GM18867 (cell line): ENCODE data around the gene PCSK6.

Experiments
- ATAC-seq: cut with Tn5 transposase; IDR thresholded peaks from one replicate; pipeline ENCODE4 v1.9.1; 2021; ENCODE audit warnings: mild to moderate bottlenecking, moderate library complexity; ENCODE audit not compliant: unreplicated experiment

The PCSK6 gene

DNA sequence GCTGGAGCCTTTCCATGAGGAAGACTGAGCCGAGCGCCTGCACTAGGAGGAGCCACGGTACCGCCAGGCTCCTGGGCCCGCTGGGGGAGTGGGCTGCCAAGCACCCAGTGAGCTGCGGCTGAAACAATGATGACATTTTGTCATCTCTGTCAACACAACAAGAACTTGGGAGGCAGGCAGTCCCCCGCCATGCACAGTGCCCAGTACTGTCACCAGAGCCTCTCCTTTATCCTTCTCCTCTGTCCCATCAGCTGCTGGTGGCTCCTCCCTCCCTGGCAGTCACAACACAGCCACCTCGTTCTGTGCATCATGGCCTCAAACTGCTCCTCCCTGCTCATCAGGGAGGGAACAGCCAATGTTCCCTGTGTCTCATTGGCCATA, 34.0 kb upstream of the PCSK6 start:
- no peak for ATAC-seq

DNA sequence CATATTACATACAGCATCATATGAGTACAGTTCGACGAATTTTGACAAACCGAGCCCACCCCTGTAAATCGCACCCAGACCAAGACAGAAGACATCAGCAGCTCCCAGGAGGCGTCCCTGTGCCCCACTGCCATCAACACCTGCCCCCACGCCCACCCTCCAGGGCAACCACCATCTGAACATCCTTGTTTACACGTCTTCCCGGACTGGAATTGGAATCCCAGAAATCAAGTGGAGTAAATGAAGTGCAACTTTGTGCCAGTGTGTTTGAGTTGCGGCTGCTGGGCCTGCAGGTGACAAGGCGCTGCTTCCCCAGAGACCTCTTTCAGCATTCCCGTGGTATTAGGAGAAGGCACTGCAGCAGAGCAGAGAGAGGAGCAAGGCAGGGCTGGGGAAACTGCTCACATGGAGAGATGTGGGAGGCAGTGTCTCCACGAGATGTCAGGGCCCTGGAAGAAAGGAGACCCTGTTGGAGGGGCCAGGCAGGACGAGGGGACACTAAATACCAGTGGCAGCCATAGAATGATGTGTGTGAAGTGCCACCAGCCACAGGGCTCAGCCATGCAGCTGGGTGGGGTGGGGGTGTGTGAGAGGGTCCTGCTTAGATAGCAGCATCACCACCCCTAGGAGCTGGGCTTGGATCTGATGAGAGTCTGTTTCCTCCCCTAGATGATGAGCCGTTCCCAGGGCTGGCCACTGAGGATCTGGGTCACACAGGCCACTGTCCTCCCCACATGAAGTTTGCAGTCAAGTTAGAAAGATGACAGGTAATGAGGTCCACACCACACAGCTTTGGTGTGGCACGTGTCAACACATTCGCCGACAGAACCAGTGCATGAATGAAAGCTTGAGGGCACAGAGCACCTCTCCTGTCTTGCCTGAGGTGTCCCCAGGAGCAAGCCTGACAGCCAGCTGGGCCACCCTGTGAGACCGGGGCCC, 33.4 kb upstream of the PCSK6 start:
- ATAC-seq: no peak

DNA sequence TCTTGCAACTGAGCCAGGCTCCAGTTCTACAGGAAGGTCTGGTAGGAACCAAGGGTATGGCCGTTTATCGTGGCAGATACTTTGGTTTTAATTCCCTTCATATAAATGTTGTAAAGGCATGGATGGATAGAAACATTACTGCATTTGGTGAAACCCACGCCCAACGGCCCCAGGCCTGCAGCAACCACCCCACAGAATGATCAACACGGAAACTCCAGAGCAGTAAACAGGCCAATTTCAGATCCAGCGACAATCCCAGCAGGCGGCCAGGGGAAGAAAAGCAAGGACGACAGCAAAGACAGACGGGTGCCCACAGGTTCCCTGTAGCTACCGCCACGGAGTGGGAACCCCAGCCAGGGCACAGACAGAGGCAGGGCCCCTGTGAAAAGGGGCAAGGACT, 32.6 kb upstream of the PCSK6 start:
- ATAC-seq: no peak

DNA sequence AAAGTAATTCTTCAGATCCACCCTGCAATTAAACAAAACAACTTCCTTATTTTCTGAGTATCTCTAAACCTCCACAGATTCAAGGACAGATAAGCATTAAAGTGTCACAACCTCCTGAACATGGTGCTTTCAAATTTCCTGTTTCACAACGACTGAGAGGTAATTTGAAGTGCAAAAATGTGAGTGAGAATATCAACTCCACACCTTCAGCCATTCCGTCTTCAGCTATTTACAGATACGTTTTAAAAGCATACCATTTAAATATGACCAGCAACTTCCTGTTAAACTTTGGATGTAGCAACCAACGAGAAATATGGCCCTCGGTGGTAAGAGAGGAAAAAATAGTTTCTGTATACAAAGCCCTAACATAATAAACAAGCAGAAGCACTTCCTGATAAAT, 32.1 kb upstream of the PCSK6 start:
- ATAC-seq: no peak

DNA sequence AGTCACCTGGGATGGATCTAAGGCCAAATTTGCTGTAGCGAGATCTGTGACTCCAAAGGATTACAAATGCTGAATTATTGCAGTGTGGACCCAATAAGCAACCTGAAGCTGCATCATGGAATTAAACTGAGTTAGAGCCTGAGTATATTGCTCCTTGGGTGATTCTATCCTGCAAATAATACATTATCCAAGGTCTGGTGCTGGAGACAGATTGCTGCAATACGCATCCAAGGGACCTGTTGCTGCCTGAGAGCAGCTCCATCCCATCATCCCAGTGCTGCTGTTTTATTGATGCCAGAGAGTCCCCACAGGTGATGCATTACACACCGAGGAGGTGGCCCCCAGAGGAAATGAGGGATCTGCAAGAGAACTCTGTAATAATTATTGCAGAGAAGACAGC, 31.6 kb upstream of the PCSK6 start:
- no peak for ATAC-seq

DNA sequence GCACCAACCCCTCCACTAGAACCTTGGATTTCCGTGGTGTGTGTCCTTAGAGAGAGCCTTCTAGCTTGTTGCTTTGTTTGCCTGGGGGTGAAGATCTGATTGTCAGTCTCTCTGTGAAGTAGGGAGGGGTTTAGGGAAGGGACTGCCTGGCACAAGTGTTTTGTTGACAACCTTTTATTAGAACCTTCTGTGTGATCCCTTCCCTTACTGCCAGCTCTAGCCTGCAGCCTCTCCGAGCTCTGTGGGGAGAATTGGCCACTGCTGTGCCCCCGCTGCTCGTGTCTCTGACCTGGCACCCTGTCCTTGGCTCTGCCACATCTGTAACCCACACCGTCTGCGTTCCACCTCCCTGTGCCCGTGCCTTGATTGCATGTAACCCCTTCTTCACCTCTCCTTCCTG, 30.9 kb upstream of the PCSK6 start:
- ATAC-seq: no peak

DNA sequence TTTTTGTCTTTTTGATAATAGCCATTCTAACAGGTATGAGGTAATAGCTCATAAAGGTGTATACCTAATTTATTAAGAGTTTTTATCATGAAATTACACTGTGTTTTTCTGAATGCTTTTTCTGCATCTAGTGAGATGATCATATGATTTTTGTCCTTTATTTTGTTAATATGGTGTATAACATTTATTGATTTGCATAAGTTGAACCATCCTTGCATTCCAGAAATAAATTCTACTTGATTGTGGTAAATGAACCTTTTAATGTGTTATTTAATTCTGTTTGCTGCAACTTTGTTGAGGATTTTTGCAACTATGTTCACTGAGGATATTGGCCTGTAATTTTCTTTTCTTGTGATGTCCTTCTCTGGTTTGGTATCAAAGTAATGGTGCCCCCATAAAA, 28.0 kb upstream of the PCSK6 start:
- no peak for ATAC-seq

DNA sequence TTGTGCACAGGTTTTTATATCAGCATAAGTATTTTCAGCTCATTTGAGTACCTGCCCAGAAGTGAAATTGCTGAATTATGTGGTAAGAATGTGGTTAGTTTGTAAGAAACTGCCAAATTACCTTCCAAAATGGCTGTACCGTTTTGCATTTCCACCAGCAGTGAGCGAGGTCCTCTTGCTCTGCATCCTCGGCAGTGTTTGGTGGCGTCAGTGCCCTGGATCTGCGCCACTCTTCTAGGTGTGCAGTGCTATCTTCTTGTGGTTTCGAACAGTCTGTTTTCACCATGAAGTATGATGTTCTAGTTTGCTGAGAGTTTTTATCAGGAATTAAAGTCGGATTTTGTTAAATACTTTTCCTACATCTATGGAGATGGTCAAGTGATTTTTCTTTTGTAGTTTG, 24.8 kb upstream of the PCSK6 start:
- no peak for ATAC-seq

DNA sequence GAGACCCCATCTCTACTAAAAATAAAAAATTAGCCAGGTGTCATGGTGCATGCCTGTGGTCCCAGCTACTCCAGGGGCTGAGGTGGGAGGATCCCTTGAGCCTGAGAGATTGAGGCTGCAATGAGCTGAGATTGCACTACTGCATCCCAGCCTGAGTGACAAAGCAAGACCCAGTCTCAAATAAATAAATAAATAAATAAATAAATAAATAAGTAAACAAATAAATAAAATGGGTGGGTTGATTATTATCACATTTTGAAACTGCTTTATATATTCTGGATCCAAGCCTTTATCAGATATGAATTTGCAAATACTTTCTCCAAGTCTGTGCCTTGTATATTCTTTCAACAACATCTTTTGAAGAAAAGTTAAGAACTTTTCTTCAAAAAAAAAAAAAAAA, 22.2 kb upstream of the PCSK6 start:
- ATAC-seq: no peak

DNA sequence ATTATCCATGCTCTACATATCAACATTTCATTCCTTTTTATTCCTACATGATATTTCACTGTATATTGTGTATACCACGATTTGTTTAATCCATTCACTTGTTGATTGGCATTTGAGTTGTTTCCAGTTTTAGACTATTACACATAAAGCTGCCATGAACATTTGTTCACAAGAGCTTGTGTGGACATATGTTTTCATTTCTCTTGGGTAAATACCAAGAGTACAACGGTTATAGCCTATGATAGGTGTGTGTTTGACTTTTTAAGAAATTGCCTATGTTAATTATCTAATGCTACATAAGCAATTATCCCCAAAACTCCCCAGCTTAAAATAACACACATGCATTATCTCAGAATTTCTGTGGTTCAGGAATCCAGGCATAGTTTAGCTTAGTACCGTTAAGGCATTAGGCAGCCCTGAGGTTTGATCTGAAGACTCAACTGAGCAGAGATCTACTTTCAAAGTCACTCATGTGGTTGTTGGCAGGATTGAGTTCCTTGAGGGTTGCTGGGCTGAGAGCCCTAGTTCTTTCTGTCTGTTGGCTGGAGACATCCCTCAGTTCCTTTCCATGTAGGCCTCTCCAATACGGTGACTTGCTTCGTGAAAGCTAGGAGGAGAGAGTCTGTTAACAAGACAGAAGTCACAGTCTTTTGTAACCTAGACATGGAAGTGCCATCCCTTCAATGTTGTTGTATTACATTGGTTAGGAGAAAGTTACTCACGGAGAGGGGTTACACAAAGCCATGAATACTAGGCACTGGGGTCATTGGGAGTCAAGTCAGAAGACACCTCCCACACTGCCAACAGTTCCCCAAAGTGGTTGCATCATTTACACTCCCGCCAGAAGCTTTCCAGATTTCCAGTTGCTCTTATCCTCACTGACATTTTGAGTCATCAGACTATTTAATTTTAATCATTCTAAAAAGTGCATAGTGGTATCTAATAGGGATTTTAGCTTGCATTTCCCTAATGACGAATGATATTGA, 21.0 kb upstream of the PCSK6 start:
- ATAC-seq: no peak

DNA sequence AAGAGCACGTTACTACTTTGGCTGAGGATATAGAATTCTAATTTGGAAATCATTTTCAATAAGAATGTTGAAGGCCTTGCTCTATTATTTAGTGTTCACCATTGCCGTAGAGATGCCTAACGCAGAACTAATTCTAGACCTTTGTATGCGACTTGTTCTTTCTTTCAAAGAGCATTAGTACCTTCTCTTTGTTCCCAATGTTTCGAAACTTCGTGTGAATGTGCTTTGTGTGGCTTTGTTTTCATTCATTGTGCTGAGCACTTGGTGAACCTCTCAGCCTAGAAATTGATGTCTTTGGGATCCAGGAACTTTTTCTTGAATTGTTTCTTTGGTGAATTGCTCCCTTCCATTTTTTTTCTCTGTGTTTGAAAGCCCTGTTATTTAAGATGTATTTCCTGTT, 19.8 kb upstream of the PCSK6 start:
- no peak for ATAC-seq

DNA sequence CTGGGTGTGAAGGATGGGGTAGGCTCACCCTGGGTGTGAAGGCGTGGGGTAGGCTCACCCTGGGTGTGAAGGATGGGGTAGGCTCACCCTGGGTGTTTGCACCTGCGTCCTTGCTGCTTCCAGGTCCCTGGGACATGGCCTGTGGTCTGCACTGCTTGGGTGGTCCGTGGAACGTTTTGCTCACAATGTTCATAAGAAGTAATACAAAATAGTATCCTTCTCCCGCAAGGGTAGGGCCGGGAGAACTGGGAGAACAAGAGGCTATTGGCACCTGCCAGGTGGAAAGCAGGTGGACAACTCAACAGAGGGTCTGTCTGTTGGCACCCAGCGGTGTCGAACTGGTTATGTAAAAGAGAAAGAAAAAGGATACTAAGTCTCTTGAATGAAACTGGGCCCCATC, 17.0 kb upstream of the PCSK6 start:
- no peak for ATAC-seq

DNA sequence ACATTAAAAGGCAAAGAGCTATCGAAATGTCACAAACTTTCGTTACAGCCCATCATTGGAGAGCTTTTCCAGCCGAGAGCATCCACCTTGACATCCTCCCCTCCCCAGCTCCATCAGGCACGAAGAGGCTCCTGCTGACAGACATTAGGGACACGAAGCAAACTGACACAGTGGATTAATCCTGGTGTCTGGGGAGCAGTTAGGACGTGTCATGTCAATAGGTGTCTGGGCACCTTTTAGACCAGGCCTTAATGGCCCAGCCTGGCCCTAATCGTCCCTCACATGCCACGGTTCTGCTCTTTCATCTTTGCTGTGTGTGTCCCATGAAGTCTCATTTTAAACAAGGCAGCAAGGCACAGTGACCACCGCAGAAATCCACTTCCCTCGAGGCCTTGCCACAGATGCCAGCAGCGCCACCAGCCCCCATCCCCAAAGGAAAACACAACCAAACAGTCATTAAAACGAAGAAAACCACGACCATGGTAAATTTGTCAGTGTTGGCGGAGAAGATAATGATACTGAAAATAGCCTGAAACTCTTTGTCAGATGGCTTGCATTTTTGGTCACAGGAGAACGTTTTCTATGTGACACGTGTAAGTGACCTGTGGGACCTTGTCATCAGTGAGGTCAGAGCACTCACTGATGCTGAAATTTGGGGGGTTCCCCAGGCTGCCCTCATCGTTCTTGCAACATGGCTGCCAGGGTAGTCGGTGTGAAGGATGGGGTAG, 16.3 kb upstream of the PCSK6 start:
- ATAC-seq: no peak

DNA sequence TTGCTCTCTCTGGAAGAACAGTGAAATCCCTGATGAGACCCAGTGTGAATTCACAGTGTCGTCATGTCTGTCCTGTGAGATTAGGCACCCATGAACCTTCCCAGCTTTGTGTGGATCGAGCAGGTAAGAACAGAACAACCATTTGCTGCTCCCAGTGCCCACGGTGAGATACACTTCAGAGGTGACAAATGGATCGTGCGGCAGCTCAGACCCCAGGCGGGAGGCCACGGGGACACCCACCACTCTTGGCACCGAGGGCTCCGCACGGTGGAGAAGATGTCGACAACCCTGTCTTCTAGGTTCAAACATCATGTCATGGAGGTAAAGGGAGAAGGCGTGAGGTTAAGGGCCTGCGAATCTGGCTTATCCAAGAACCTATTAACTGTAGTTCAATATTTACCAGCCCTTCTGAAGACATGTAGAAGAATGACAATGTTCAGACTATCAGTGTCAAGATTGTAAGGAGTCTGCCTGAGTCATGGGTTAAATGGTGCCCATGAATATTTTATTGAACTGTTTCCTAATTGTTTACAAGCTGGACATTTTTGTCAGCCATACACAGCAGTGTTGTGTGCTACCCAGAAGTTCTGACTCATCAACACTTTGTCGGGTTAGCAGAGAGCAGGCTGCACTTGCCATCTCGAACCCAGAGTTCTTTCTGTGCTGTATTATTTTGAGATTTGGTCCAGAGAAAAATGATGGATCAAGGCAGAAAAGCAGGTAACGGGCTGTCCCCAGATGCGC, 15.5 kb upstream of the PCSK6 start:
- ATAC-seq: no peak

DNA sequence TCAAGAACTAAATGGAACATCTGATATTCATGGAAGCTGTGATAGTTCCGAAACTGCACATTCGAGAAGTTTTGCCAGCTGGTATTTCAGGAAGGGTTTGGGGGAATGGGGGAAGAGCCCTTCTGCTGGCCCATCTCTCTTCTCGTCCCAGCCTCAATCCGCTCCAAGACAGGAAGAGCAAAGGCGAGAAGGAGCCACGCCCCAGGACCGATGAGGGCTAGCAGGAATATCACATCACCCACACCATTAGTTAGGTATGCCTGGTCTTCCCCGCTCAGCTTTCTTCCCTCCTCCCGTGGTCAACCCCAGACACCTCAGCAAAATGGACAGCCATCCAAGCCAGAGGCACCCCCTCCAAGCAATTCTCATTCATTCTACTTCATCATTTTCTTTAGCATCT, 14.9 kb upstream of the PCSK6 start:
- ATAC-seq: no peak

DNA sequence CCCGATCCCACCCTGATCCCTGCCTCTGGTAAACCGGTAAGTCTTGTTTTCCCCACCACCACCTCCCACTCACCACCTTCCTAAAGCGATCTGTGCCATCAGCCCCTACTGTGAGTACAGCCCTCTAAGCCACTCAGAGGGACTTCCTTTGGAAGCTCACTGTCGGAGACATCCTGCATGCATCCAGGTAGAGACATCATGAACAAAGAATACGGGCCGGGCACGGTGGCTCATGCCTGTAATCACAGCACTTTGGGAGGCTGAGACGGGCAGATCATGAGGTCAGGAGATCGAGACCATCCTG, 13.7 kb upstream of the PCSK6 start:
- no peak for ATAC-seq

DNA sequence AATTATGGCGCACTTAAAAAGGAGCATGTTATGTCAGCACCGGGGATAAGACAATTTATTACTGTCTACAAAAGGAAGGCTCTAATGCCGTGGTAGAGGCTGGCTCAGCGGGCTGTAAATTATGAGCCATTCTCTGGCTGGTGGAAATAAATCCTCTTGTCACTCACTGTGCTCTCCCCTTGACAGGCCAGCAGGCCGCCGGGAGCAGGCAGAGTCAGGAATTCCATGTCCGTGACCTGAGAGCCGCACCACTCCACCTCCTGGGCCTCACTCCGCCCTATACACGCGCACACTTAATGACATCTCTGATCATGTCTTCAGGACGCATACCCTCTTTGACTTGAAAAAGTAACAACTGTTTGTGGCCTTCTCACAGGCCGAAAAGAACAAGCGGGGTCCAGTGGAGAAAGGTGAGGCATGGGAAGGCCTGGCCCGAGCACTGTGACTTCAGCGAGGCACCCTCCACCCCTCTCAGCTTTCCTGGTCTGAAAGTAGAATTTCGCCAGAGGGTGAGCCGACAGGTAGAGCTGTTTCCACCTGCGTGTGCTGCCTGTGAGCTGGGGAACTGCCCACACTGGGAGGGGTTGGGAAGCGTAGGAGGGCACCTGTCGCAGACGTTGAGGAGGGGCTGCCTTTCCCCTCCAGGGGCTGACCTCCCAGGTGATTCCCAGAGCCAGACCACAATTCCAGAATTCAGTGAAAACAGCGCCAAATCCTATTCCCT, 13.2 kb upstream of the PCSK6 start:
- no peak for ATAC-seq

DNA sequence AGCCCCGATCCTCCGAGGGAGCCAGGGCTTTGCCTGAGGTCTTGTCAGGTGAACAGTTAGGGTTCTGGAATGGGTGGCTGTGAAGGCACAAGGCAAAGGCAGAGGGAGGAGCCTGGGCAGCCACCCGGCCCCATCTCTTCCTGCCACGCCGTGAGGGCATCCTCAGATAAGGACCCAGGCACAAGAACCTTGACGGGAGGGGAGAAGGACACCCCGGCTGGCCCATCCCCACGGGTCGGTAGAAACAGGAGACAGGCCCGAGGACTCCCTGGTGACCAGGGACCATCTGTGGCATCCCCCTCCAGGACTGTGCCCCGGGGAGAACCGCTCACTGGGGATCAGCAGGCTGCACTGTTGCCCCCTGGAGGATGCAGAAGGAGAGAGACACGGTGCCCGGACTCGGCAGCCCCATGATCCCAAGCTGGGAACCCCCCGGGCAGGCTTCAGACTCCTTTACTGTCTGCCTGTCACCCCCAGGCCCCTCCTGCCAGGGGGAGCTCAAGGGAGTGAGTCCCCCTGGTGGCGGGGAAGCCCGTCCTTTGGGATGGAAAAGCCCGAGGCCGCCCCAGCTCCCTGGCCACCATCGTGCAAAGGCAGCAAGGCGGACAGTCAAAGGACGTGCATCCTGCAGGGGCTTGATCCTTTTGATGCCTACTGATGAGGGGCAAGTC, 12.3 kb upstream of the PCSK6 start:
- peak; percentile 60 for ATAC-seq

DNA sequence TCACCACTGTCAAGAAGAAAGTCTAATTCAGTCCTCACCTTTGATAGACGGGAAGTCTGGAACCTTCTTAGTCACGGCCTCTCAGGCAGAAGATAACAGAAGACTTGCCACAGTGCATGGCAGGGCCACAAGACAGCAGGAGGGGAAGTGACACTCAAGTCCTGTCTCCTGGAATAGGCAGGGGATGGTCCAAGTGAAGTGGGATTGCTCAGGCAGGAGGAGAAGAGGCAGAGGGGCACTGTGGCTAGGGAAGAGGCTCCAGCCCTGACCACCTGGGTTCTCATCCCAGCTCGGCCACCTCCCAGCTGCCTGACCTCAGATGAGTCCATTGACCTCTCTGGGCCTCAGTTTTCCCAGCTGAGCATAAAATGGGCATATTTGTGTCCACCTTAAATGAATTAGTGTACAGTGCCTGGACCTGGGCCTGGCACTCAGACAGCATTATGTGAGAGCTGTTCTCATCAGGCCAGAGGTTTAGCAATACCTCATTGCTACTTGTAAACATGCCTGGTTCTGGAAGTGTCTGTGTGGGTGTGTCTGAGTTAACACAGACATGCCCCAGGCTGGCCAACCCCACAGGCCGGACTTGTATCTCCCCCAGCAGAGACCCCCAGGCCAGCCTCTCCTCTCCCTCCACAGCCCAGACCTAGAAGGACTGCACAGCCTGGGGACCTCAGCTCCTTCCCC, 11.5 kb upstream of the PCSK6 start:
- peak; percentile 39 for ATAC-seq
